HG02973 (cell line): Measurements from ENCODE around the gene SMTN.
"Not testable (repeated sequence)": the region's sequence is repeated elsewhere in the genome, so short reads cannot be mapped to it uniquely, and the experiment has no call there.

Source experiments
- ATAC-seq: cut with Tn5 transposase; IDR thresholded peaks from one replicate; pipeline ENCODE4 v1.9.1; 2021; ENCODE audit warnings: moderate library complexity; ENCODE audit not compliant: unreplicated experiment

SMTN gene

DNA sequence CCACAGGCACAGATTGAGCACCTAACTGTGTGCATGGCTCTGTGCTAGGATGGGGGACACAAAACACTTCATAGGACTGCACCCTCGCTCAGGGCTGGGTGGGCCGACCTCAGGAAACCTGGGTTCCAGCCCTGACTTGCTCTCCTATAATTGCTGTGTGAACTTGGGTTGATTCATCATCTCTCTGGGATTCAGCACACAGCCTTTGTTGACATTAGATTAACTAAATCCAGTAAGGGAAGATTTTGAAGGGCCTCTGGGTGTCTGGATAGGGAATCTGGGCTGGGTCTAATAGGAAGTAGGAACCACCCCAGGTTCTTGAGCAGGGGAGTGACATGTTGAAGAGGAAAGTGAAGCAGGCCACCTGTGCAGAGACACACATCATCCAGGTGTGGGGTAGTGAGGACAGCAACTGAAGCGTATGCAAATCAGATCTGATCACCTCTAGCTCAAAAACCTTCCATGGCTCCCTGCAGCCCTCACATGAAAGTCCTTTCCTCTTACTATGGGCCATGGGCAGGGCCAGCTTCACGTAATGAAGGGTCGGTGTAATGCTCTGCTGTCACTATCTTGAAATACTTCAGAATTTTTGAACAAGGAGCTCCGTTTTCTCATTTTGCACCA lies 11.3 kb upstream of the SMTN start:
- ATAC-seq = not testable (repeated sequence)

DNA sequence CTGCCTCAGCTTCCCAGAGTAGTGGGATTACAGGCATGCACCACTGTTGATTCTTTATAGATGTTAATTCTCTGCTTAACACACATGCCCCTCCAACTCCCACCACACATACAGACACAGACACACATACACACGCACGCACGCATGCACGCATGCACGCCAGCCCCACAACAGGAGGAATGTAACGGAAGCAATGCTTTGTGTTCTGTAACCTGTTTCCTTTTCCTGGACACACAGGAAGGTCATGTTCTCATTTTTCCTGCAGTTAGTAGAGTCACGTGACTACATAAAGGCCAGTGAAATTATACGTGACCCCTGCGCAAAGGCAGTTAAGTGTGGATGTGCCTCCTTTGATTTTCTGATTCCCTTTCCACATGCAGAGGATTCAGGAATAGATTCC lies 8.0 kb upstream of the SMTN start:
- ATAC-seq = not testable (repeated sequence)

DNA sequence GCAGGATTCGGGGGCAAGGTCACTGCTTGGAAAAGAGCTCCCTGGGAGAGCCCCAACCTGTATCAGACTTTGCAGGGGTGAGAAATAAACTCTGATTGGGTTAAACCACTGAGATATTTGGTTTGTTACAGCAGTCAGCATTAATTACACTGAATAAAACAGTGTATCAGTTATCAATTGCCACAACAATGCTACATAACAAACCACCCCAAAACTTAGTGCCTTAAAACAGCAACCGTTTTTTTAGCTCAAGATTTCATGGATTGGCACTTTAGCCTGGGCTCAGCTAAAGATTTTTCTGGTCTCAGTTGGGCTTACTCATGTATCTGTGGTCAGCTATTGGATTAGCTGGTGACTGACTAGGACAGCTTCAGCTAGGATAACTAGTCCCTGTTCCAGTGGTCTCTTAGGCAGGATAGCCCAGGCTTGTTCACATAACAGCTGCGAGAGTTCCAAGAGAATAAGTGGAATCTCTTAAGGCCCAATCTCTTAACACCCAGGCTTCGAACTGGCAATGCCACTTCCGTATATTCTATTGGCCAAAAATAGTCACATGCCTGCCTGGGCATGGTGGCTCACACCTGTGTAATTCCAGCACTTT lies 7.5 kb upstream of the SMTN start:
- not testable (repeated sequence) for ATAC-seq

DNA sequence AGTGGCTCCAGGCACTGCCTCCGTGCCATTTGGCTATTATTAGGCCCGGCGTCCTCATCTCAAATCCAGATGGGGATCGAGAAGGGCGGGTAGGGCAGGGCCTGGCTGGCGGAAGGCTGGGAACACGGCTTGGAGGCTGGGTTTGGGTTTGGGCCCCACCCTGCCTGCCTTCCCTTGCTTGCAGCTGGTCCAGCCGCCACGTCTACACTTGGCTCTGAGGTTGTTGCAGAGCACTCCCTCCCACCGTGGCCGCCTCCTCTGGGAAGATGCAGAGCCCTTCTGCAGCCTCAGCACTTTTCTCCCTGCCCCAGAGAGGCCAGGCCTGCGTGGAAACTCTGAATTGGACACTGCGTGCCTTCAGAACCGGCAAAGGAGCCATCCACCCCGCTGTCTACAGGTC lies 5.2 kb upstream of the SMTN start:
- ATAC-seq = no peak

DNA sequence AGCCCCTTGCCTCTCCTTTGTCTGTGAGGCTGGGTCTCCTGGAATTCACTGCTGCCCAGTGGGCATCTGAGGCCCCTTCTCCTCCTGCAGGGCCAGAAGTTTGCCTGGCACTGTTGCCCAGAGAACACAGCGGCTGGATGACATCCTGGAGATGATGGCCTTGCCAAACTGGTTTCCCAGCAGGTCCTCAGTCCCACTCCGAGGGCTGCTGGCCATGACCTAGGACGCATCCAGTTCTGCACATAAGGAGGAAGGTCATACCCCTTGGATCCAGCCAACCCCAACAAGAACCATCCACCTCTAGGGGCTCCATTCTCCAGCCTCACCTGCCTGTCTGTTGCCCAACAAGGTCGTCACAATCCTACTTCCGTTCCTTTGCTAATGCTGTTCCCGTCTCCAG lies 3.4 kb upstream of the SMTN start:
- no peak for ATAC-seq

DNA sequence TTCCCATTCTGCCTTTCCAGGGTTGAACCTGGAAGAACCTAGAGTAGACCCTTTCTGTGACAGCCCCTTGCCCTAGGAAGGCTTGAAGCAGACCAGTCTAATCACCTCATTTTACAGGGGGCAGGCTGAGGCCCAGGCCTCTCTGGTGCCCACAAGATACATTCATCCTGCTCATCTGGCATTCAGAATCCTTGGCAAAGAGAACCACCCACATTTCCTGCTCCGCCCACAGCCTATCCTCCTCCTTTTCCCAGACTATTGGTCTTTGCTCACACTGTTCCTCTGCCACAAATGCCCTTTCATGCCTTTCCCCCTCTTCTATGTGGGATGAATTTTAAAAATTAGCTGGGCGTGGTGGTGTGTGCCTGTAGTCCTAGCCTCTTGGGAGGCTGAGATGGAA lies 2.7 kb upstream of the SMTN start:
- not testable (repeated sequence) for ATAC-seq

DNA sequence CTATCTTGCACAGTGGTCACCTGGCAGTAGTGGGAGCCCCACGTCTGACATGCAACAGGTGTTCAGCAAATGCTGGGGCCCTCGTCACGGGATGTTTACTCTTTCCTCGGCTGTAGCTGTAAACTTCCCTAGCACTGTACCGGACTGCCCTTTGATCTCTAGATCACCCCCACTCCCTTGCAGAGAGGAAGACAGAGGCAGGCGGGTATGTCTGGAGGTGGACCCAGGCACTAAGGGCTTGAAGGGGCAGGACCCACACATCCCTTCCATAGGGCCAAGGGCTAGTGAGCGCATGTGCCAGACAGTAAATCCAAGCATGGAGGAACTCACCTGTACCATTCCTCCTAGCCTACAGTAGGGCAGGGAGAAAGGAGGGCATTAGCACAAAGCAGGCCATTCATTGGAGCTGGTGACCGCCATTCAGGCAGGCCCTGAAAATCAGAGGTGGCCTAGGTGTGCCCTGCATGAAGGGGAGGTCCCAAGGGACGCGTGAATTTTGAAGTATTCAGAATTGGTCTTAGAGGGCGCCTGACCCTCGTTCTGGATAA lies 1.9 kb upstream of the SMTN start:
- no peak for ATAC-seq

DNA sequence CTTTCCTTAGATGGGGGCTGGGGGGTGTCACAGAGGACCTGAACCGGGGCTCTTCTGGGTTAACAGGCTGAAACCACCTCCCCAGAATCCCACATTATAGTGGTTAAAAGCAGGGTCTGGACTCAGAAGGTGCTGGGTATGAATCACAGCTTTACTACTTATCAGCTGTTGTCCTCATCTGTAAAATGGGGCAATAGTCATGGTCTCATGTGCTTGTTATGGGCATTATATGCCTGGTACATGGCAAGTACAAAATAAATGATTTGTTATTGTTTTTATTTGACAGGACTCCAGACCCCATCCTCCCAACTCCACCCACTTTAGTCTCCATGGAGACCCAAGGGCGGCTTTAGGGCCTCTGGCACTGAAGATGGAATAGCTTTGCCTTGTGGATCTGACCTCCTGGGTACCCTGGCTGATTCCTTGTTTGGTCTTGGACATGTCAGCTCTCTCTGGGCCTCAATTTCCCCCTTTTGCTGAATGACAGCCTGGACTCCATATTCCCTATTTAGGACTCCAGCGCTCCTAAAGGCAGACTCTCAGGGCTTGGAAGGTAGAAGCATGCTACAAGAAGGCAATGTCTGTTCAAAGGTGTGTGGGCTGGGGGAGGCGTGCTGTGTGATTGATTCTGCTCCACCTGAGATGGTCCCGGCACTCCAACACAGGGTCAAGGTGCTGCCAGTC lies 812 bp upstream of the SMTN start:
- no peak for ATAC-seq

DNA sequence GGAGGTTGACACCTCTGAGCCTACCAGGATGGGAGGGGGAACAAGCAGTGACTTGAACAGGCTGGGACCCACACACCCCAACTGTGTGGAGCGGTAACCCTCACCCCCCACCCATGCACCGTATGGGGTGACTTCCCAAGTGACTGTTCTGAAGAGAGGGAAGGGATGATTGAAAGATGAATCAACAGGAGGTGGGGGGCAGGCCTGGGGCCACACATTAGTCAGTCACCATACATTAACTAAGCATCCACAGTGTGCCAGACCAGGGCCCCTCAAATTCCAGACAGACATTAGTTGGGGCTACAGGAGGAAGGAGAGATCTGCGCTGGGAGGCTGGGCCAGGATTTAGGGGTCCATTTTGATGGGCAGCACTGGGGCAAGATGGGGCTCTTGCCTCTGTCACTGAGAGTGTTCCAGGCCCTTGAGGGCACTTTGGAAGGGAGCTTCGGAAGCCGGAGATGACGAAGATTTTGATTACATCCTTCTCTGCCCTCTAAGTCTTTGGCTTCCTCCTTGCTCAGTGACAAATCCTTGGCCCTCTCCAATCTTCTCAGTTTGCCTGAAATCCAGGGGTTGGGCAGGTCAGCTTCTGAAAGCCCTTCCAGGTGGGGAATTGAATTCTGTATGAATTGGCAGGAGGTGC lies 966 bp downstream of the SMTN start:
- ATAC-seq = no peak

DNA sequence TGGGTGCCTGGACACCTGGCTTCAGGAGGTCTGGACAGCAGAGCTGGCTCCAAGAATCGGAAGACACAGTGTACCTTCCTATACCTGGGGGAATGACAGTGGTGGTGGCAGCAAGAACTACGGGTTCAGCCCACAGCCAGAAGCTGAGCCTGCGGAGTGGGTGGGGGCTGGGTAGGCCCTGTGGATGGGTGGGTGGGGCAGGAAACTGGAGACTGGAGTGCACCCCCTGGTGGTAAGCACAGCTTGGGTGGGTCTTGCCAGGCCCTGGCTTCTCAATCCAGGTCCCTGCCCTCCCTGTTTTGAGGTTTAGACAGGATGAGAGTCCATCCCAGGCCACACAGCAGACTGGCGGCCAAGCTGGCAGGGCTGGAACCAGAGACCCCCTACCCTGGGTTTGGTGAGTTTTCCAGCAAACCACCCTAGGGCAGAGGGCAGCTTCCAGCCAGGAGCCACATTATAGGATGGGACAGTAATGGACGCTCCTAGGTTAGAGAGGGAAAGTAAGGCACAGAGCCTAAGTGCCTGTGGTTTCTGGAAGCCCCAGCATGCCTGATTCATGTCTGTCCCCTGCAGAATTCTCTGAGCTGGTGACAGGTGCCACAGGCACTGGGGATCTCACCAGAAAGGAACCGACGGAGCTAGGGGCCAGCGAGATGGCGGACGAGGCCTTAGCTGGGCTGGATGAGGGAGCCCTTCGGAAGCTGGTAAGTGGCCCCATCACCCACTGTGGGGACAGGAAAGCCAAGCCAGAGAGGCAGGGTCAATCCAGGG lies 1.7 kb downstream of the SMTN start:
- ATAC-seq = no peak

DNA sequence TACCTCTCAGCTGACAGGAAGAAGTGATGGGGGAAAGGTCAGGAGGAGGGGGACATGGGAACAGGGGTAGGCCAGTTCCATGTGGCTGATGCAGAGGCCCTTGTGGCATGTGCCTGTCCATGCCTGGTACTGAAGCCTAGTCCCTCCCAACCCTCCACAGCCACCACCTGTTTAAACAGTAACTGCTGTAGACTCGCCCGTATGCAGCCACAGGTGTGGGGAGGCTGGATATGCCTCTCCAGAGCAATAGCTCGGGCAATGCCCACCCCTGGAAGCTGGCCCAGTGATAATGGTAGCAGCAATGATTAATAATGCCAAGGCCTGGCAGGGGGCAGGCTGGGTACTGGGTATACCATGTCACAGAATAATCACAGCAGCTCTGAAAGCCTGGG lies 2.3 kb downstream of the SMTN start:
- ATAC-seq = no peak

DNA sequence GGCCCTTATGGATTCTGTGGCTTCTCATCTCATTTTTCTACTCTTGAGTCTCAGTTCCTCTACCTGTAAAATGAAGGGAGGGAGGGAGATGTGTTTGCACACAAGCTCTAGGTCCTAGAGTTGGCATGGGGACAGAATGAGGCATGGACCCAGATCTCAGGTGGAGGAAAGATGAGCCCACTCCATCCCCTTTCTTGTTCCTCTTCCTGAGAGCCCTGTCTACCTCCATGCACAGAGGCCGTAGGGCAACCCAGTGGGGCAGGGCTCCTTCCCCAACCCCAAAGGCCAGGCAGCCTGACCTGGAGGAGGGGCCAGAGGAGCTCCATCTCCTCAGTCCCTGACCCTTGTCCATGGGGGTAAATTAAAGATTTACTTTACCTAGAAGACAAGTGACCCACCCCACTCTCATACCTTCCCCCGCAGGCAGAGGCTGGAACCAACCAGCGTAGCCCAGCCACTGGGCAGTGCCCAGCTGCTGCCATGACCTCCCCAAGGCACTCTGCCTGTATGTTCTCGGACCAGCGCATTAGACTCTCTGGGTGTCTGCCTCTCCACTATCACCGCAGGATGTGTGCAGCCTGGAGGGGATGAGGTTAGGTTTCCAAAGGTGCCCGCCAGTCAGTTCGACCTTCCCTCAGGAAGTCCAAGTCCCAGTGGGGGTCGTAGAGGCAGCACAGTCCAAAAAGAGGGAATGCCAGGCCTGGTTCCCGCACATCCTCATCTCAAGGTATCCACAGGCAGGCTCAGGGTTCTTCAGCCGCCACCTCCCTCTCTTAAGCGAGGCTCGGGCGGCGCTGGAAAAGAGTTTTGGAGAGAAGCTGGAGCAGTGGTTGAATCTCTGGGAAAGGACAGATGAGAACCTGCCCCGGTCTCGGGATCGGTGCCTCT lies 3.0 kb downstream of the SMTN start:
- peak; percentile 2 for ATAC-seq

DNA sequence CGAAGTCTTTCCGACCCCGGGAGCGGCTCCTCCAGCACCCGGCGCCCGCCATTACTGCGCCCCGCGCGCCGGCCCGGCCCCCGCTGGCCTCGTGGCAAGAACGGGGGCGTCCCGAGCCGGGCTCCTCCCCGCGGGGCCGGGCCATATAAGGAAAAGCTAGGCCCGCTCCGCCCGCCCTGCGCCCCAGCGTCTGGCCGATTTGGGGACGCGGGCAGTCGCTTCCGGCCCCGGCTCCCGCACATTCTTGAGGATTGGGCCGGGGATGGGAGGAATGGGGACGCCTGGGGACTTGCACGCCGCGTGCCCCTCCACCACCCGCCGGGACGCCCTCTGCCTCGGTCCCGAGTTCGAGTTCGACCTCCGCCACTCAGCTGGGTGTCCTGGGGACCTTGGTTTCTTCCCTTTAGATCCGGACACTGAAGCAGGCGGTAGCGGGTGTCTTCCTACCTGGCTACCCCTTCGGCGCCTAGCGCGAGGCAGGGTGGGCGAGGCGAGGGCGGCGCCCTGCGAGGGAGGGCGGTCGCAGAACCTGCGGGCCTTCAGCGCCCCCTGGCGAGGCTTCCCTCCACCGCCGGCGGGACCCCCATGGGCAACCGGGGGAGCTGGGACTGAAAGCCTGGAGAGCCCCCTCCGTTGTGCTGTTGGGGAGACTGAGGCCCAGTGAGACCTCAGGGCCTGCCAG lies 3.8 kb downstream of the SMTN start:
- peak; percentile 61 for ATAC-seq

DNA sequence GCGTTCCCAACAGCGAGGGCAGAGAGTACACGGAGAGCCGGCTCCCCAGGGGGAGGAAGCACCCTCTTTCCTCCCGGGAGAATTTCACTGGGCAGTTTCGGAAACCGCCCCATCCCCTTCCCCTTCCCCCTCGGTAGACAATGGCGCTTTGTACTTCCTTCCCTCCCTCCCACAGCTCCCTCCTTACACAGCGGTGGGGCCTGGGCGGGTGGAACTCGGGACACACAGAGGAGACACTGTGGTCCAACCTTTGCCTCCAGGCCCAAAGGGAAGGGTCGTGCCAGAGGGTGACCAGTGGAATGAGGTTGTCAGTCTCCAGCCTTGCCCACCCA lies 4.3 kb downstream of the SMTN start:
- ATAC-seq = no peak

DNA sequence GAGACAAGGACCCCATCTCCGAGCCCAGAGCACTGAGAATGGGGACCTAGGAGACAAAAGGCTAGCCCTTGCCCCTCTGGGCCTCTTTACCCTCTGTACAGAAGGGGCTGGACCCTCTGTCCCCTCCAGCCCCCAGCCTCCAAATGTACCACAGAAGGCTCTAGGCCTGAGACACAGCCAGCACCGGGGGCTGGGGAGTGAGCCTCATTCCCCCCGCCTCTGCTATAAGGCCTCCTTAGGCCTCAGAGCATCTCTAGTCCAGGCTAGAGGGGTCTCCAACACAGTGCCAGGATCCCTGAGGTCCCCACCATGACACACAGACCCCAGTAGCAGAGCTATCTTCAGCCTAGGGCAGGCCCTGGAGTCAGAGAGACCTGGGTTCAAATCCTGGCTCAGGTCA lies 4.8 kb downstream of the SMTN start:
- ATAC-seq = no peak

DNA sequence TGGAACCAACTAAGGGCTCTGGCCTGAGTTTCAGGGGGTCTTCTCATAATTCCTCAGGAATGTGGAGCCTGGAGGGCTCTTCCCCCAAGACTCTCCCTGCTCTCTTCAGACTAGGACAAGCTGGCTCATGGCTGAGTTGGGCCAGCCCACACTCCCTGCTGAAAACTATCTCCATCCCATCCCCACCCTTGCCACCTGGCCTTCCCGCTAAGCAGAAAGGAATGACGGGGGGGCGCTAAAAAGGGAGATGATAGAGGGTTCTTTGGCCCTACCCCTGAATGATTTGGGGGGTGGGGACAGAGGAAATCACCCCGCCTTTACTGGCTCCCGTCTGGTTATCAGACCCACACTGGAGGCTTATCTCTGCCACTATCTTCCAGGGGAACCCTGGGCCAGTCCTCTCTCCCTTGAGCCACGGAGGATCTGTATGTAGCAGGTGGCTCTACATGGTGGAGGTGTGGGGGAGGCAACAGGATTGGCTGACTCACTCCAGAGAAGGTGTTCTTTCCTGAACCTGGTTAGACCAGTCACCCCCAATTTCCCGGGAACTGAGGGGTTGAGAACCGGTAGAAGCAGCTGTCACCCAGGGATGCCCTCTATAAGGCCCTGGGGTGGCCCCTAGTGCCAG lies 5.7 kb downstream of the SMTN start:
- ATAC-seq = no peak

DNA sequence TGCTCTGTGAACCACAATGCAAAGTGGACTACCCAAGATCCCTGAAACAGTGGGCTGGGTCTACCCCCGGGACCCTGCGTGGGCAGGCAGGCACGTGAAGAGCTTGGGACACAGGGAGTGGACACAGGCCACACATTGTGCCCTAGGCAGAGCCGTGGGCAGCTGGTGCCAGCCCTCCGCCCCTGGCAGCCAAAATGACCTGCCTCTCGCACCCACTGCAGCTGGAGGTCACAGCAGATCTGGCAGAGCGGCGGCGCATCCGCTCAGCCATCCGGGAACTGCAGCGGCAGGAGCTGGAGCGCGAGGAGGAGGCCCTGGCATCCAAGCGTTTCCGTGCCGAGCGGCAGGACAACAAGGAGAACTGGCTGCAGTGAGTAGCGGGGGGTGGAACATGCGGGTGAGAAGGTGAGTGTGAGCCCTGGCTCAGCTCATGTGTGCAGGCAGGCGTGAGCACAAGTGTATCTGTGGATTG lies 6.7 kb downstream of the SMTN start:
- no peak for ATAC-seq

DNA sequence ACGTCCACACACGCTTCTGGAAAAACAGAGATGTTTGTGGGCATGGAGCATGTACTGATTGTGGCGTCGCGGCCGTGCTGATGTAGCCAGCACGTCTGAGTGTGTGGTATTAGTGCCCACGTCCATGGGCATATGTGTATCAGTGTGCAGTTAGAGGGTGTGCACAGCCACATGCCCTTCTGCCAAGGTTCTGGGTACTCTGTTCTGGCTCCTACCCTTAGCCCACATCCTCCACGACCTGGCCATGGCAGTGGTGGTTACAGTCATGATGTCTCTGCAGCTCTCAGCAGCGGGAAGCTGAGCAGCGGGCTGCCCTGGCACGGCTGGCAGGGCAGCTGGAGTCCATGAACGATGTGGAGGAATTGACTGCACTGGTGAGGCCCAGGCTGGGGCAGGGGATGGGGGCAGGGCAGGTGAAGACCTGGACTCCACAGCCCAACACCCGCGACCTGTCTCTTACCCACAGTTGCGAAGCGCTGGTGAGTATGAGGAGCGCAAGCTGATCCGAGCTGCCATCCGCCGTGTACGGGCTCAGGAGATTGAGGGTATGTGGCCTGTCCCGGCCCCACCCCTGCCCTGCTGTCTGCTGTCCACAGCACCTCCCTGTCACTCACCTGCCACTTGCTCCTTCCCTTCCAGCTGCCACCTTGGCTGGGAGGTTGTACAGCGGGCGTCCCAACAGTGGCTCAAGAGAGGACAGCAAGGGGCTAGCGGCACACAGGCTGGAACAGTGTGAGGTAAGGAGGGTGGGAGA lies 7.3 kb downstream of the SMTN start:
- no peak for ATAC-seq
